NOMO-1 treated with dmso at 0.1 percent for 144 hours (cell line): Measurements from ENCODE around the gene ZBTB46.
"Not testable (repeated sequence)": the region's sequence is repeated elsewhere in the genome, so short reads cannot be mapped to it uniquely, and the experiment has no call there.

Experiments used
- DNase-seq: peaks from one replicate; lab custom pipeline; 2025; ENCODE audit not compliant: unreplicated experiment; lab: John Stamatoyannopoulos, UW

The ZBTB46 gene

DNA sequence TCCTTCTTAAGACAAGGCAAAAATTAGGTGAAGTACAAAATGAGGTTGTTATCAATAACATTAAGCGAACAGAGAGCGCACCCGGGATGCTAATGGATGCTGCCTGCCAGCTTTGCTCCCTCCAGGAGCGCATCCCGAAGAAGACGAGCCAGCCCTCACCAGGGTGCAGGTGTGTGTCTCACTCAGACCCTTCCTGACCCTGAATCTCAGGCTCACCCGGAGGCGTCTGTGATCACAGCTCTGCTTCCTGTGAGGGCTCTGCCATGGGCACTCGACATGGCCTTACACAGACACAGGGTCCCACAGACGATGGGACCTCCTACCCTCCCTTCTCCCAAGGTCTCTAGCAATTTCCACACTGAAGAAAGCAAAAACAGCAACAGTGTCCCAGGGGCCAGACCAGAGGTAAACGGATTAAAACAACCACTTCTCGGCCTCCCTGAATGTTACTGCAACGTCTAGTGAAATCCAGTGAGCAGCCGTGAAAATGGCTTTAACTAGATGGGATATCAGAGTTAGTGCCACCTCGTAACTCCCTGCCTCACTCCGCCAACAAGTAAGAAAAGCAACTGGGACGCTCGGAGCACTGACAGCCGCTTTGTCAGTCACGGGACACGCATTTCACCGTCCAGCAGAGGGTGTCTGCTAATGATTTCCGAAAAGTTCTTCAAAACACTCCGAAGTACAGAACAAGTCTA lies 11.7 kb downstream of the ZBTB46 start:
- no peak for DNase-seq

DNA sequence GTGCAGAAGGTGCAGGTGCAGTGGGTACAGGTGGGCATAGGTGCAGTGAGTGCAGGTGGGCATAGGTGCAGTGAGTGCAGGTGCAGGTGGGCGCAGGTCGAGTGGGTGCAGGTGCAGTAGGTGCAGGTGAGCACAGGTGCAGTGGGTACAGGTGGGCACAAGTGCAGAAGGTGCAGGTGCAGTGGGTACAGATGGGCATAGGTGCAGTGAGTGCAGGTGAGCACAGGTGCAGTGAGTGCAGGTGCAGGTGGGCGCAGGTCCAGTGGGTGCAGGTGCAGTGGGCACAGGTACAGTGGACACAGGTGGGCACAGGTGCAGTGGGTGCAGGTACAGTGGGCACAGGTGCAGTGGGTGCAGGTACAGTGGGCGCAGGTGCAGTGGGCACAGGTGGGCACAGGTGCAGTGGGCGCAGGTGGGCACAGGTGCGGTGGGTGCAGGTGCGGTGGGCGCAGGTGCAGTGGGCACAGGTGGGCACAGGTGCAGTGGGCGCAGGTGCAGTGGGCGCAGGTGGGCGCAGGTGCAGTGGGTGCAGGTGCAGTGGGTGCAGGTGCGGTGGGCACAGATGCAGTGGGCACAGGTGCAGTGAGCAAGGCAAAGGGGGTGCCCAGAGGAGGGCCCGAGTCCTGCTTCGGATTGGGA lies 15.3 kb downstream of the ZBTB46 start:
- DNase-seq: no peak

DNA sequence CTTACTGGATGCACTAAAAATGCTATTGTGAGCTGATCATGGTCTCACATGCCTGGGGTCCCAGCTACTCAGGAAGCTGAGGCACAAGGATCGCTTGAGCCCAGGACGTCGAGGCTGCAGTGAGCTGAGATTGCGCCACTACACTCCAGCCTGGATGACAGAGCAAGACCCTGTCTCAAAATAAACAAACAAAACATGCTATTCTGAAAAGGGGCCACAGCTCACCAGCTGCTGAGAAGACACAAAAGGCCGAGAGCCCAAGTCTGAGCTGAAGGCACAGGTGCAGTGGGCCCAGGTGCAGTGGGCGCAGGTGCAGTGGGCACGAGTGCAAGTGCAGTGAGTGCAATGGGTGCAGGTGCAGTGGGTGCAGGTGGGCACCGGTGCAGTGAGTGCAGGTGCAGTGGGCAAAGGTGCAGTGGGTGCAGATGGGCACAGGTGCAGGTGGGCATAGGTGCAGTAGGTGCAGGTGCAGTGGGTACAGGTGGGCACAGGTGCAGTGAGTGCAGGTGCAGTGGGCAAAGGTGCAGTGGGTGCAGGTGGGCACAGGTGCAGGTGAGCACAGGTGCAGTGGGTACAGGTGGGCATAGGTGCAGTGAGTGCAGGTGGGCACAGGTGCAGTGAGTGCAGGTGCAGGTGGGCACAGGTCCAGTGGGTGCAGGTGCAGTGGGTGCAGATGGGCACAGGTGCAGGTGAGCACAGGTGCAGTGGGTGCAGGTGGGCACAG lies 16.0 kb downstream of the ZBTB46 start:
- DNase-seq: no peak

DNA sequence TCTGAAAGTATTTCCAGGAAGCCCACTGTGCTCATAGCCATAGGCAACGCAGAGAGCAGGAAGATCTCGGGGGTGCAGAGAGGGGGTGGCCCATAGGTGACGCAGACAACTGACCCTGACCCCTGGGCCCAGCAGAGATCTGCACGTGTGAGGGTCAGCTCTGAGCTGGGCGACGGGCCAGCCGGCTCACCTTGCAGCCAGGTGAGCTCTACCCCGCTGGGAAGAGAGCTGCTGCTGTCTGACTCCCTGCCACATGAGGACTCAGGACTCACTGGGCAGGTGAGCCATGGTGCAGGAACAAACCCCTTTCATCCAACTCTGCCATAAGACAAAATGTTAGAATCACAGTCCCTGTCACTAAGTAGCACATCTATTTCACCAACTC lies 19.6 kb downstream of the ZBTB46 start:
- no peak for DNase-seq

DNA sequence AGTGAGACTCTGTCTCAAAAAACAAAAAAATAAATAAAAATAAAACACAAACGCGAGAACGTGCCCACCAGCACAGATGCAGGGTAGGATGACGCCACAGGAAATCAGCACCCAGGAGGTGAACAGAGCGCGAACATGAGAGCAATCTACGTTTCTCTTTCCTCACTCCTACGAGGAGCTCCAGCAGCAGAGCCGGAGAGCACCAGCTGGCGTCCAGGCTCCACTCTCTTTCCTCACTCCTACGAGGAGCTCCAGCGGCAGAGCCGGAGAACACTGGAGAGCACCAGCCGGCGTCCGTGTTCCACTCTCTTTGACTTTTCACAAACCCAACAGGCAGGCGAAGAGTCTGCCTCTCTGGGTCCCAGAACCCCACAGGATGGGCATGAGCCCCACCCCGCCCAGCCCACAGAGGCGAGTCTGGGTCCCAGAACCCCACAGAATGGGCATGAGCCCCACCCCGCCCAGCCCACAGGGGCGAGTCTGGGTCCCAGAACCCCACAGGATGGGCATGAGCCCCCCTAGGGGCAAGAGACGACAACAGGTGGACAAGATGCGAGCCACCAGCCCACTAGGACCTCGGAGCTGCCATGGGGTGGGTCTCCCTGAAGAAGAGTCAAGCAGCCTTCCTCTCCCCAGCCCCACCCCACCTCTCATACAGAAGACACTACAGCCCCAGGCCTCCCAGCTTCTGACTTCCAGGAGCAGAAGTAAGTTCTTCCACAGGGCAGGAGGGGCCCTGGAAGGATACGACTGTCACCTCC lies 20.2 kb downstream of the ZBTB46 start:
- DNase-seq: no peak

DNA sequence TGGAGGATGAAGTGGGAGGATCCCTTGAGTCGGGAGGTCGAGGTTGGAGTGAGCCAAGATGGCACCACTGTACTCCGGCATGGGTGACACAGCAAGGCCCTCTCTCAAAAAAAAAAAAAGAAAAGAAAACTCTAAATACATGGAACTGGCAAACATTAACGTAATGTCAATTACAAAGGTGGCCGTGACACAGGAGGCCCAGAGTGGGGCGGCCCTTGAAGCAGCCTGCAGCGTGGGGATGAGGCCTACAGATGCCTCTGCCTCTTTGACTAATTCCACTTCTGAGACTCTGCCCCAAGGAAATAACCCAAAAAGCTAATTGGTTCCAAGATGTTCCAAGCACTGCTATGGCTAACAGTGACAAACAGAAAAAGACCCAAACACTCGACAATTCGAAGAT lies 21.2 kb downstream of the ZBTB46 start:
- no peak for DNase-seq

DNA sequence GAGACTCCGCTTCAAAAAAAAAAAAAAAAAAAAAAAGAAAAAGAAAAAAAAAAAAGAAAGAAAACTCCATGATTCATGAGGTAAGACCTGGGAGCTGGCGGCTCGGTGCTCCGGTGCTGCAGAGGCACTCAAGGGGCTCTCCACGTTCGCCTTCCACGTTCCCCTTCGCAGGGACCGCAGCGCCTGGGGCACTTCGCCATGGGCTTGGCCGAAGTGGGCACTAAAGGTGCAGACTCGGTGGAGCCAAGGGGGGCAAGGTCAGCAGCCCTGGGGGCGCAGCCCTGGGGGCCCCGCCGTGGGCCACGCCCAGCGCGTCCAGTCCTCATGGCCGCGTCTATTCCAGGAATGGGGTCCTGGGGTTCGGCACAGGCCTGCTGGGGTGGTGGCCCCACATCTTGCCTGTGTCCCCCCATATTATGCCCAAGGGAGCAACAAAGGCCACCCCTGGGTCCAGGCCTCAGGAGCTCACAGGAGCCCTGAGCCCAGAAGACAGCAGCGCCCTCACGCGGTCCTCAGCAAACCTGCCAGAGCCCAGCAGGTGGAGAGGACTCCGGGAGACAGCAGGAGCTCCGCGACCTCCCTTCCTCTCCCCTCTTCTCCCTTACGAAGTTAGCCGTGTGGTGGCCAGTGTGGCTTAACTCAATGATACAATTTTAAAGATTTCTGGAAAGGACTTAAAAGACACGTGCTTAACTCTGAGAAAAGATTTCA lies 21.9 kb downstream of the ZBTB46 start:
- no peak for DNase-seq

DNA sequence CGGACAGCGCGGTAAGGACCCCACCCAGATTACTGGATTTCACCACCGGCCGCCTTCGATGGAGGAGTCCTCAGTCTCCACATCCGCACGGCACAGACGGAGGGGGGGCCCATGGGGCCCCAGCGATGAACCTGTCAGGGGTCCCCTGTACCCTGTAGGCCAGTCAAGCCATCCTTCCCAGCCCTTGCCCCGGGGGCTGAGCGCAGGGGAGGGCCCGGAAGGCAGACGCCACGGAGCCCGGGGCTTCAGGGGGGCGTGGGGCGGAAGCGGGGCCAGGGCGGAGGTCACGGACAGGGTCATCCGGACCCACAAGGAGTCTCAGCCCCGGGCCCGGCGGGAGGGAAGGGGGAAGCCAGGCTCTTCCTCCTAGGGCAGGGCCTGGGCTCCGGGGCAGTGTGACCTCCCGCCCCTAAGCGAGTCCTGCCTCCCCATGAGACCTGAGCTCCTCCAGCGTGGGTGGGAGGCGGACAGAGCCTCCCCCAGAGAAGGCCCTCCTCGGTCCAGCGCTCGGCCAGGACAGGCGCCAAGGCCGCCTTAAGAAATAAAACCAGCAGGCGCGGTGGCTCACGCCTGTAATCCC lies 22.8 kb downstream of the ZBTB46 start:
- DNase-seq: no peak

DNA sequence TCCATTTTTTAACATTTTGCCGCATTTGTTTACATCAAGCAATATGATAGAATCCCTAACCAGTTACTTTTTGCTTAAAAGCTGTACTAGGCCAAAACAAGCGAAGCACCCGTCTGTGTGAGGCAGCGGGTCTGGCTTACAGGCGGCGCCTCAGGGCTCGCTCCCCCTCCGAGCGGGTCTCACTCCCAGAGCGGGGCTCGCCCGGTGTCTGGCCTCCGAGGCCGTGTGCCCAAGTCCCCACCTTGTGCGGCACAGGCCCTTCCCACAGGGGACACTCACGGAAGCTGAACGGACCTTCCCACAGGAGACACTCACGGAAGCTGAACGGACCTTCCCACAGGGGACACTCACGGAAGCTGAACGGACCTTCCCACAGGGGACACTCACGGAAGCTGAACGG lies 23.4 kb downstream of the ZBTB46 start:
- no peak for DNase-seq

DNA sequence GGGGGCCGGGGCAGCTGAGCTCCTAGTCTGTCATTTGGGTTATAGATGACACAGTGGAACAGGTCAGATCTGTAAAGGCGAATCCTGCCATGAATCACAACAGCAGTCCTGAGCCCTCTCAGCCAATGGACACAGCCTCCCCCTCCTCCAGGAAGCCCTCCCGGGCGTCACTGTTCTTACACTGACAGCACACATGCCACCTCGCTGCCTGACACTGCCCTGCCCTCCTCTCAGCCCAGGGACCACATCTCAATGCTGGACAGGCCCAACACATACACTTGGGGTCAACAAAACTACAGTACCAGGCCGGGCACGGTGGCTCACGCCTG lies 26.8 kb downstream of the ZBTB46 start:
- DNase-seq: no peak

DNA sequence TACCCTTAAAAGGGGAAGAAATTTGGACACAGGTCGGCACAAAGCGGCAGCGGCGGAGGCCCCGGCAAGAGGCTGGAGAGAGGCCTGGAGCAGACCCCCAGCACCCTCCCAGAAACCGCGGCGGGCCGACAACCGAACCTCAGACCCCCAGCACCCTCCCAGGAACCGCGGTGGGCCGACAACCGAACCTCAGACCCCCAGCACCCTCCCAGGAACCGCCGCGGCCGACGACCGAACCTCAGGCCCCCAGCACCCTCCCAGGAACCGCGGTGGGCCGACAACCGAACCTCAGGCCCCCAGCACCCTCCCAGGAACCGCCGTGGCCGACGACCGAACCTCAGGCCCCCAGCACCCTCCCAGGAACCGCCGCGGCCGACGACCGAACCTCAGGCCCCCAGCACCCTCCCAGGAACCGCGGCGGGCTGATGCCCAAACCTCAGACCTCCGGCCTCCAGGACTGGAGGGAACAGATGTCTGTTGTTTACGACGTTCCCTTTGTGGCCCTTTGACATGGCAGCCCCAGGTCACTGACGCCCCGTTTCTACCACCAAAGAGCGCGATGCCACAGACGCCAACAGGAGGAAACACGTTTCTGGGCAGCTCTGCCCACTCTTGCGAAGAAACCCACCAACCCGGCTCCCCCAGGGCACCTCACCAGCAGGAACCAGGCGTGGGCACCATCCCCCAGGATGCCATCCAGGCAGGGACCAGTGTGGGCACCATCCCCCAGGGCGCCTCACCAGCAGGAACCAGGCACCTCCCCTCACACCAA lies 28.4 kb downstream of the ZBTB46 start:
- no peak for DNase-seq

DNA sequence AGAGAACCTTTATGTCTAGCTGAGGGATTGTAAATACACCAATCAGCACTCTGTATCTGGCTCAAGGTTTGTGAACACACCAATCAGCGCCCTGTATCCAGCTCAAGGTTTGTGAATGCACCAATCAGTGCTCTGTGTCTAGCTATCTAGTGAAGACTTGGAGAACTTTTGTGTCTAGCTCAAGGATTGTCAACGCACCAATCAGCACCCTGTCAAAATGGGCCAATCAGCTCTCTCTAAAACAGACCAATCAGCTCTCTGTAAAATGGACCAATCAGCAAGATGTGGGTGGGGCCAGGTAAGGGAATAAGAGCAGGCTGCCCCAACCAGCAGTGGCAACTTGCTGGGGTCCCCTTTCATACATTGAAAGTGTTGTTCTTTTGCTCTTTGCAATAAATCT lies 29.9 kb downstream of the ZBTB46 start:
- DNase-seq: not testable (repeated sequence)

DNA sequence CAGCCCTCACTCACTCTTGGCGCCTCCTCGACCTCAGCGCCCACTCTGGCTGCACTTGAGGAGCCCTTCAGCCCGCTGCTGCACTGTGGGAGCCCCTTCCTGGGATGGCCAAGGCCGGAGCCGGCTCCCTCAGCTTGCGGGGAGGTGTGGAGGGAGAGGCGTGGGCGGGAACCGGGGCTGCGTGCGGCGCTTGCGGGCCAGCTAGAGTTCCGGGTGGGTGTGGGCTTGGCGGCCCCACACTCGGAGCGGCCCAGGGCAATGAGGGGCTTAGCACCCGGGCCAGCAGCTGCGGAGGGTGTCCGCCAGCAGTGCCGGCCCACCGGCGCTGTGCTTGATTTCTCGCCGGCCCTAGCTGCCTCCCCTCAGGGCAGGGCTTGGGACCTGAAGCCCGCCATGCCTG lies 30.7 kb downstream of the ZBTB46 start:
- DNase-seq: not testable (repeated sequence)

DNA sequence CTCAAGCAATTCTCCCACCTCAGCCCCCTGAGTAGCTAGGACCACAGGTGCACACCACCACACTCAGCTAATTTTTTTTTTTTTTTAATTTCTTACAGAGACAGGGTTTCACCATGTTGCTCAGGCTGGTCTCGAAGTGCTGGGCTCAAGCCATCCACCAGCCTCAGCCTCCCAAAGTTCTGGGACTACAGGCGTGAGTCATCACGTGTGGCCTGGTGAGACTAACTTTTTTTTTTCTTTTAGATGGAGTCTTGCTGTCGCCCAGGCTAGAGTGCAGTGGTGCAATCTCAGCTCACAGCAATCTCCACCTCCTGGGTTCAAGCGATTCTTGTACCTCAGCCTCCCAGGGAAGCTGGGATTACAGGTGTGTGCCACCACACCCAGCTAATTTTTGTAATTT lies 31.9 kb downstream of the ZBTB46 start:
- DNase-seq: not testable (repeated sequence)

DNA sequence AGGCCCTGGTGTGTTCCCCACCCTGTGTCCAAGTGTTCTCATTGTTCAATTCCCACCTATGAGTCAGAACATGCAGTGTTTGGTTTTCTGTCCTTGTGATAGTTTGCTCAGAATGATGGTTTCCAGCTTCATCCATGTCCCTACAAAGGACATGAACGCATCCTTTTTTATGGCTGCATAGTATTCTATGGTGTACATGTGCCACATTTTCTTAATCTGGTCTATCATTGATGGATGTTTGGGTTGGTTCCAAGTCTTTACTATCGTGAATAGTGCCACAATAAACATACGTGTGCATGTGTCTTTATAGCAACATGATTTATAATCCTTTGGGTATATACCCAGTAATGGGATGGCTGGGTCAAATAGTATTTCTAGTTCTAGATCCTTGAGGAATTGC lies 33.9 kb downstream of the ZBTB46 start:
- not testable (repeated sequence) for DNase-seq

DNA sequence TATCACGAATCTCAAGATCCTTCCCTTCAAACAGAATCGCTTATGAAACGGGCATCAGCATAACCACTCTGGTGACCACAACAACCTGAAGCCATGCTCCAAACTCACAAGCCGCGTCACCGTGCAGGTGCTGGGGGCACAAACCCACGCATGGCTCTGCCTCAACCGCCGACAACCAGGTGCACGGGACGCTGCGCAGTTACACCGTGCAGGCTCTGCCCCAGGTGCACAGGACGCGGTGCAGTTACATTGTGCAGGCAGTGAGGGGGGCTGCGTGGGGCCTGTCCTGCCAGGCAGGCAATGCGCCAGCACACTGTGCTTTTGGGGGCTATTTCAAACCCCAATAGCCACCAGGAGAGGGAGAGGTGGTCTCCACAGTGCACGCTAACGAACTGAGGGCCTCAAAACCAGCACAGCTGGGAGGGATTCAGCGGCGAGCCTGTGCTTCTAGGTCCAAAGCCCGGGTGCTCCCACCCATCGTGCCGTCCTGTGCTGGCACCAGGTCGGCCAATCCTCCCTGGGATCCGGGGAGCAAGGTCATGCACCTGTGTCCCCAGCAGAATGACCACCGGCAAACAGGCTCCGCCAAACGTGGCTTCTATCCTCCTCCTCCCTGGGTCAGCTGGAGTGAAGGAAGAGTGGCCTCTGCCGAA lies 35.8 kb downstream of the ZBTB46 start:
- no peak for DNase-seq

DNA sequence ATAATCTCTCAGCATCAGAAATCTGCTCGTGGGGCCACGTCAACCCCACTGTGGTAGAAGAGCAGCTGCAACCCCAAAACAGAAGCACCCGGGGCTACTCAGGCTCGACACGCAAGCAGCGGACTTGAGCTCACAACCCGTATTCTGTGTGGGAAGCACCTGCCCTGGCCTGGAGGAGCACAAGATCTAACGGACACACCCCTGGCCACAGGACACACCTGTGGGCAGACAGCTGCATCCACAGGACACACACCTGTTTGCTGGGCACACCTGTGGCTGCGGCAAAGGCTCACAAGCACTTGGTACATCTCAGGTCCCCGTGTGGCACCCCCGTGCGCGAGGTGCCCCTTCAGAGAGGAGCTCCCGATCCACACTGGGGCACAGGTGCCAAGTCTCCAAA lies 36.5 kb downstream of the ZBTB46 start:
- no peak for DNase-seq

DNA sequence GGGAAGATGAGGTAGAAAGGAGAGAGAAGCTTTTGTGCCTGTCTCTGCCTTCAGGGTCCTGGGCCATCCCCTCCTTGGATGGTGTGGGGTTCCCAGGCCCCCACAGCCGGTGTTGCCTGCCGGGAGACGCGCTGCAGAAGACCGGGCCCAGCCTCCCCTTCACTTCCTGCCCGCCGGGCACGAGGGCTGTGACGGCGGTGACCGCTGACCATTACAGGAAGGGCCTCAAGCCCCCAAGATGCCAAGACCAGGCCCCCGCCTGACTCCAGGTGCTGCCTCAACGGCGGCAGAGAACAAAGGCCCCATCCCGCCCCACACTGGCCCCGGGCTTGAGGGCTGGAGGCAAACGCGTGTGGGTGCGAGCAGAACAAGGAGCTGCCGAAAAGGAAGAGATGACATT lies 38.2 kb downstream of the ZBTB46 start:
- no peak for DNase-seq

DNA sequence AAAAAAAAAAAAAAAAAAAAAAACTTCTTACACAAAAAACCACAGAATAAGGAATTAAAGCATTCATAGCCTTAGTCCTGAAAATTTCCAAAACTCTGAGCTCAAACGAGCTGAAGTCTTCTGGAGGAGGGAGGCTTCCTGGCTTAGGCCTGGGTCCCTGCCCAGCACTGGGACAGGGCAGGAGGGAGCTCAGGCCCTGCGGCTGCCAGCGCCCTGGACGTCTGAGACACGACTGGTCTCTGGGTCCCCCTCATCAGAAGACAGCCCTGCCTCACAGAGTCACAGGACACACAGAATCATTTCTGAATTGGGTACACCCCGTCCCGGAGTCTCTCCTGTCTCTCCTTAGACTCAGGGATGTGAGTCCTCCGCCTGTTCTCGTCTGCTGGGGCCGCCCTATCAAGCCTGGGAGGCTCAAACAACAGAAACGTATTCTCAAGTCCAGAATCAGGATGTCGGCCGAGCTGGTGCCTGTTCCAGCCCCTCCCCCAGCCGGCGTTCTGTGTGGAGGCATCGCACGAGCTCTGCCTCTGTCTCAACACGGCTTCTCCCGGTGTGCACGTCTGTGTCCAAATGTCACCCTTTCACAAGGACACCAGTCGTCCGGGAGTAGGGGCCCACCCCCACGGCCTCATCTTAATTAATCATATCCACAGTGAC lies 39.4 kb downstream of the ZBTB46 start:
- DNase-seq: no peak
